Kidney (tissue), 14 donors: ENCODE results near the gene ZSWIM4. TPM values are rescaled to one million over a fixed set of nuclear protein-coding genes. Genes with fewer than 3 reads are reported as not detected.

Source experiments
- DNase-seq, 5 donors: peaks; one replicate each; pipeline ENCODE4 v3.0.0-alpha.2; 2013 to 2020
- FAIRE-seq: peaks from 2 replicates; lab custom pipeline; 2012; peaks lifted over from hg19 to GRCh38; lab: Jason Lieb, UNC
- H3K27ac ChIP-seq, 2 donors: one replicate each; pipeline ENCODE4 v1.7.0; 2013; ENCODE audit warnings: low read depth in 2 of 2, low read length in 2 of 2, inconsistent platforms in 1 of 2
- H3K27me3 ChIP-seq: one replicate; pipeline ENCODE4 v1.7.1; 2013; ENCODE audit warnings: low read length, inconsistent platforms; ENCODE audit not compliant: control insufficient read depth, insufficient read depth
- H3K36me3 ChIP-seq, 3 donors: one replicate each; pipeline versions ENCODE4 v1.7.0 to v1.7.1; 2013; ENCODE audit warnings: low read length in 3 of 3, control low read depth in 1 of 3, inconsistent platforms in 1 of 3; ENCODE audit not compliant: insufficient read depth in 3 of 3, control insufficient read depth in 2 of 3
- H3K4me1 ChIP-seq, 3 donors: one replicate each; pipeline versions ENCODE4 v1.7.0 to v1.7.1; 2013; ENCODE audit warnings: low read length in 3 of 3, inconsistent platforms in 1 of 3, low read depth in 1 of 3; ENCODE audit not compliant: control insufficient read depth in 2 of 3, insufficient read depth in 2 of 3
- H3K4me3 ChIP-seq, 3 donors: one replicate each; pipeline versions ENCODE4 v1.7.0 to v1.8.1; 2013; ENCODE audit warnings: low read length in 3 of 3, control low read depth in 1 of 3, inconsistent platforms in 1 of 3
- H3K9ac ChIP-seq, 3 donors: one replicate each; pipeline versions ENCODE4 v1.7.0 to v1.7.1; 2013; ENCODE audit warnings: low read length in 3 of 3, control low read depth in 1 of 3, inconsistent platforms in 1 of 3
- H3K9me3 ChIP-seq, 3 donors: one replicate each; pipeline versions ENCODE4 v1.7.0 to v1.7.1; 2013; ENCODE audit warnings: low read length in 3 of 3, control low read depth in 1 of 3, inconsistent platforms in 1 of 3; ENCODE audit not compliant: control insufficient read depth in 2 of 3, insufficient read depth in 1 of 3
- CTCF ChIP-seq: IDR thresholded peaks from 3 replicates; pipeline ENCODE4 v1.5.1; 2012; ENCODE audit warnings: mild to moderate bottlenecking, moderate library complexity, borderline replicate concordance; ENCODE audit not compliant: insufficient read depth; ENCODE audit errors: extremely low read depth
- intact Hi-C: fragments of 100-400 bp; cut with DNase I; formaldehyde crosslinking; loops from one replicate; pipeline ENCODE4 v1.11.1; 2022
- polyA plus RNA-seq: library from polyadenylated mRNA; stranded (reverse); fragments of 350-450 nt; fragmentation: Illumina TruSeq; extraction: RNeasy Lipid Tissue Mini Kit (QIAGEN cat#74804); gene quantifications from one replicate; pipeline ENCODE4 v1.2.3, GENCODE V29; 2014; ENCODE audit warnings: low read depth, low replicate concordance; ENCODE audit not compliant: insufficient read depth
- total RNA-seq: library from RNA; stranded (reverse); fragmentation: NEBNext Ultra II Directional; extraction: Animal tissue kit (Norgen Biotek cat#: 25700); gene quantifications from one replicate; pipeline ENCODE4 v1.2.1, GENCODE V29; 2021
- donor health status: control.
- donor health status: control.
- donor health status: control.
- donor health status: control.
- donor health status: control.
- donor health status: DM: yes; HTN: yes; CAD: no.
- donor health status: Normal renal cell carcinoma (clear cell type).

Gene ZSWIM4
- total and polyA plus RNA-seq, 2 donors from 2014 or later, result 1.4 to 13.7 TPM

- peaks cover 0 to 2% (median 2%) of the 10 kb centered on the region in 3 donors for H3K4me1 ChIP-seq
- H3K27ac ChIP-seq, result no peak overlapping the region
- FAIRE-seq (no peak), DNase-seq (no peak)
- intact Hi-C loops, result no loop called here
- H3K27me3 ChIP-seq, result no peaks in the 10 kb centered on the region
- H3K4me3 ChIP-seq, result no peak overlapping the region
- H3K9ac ChIP-seq, result no peak overlapping the region
- H3K9me3 ChIP-seq, result no peaks in the 10 kb centered on the region
- no peaks in the 10 kb centered on the region for H3K36me3 ChIP-seq
- no peak for TF ChIP-seq CTCF
Observed at GRCh38 chr19:13856497-13856896, 61.3 kb downstream of the ZSWIM4 start.

GRCh38 chr19:13859361-13859880, 64.2 kb downstream of the ZSWIM4 start:
- Histone ChIP-seq H3K27me3 (no peaks in the 10 kb centered on the region), H3K9me3 (no peaks in the 10 kb centered on the region), H3K4me3 (no peak overlapping the region), H3K27ac (no peak overlapping the region), H3K36me3 (no peaks in the 10 kb centered on the region), H3K9ac (no peak overlapping the region), H3K4me1 (peaks cover 0 to 7% (median 7%) of the 10 kb centered on the region in 3 donors)
- no peak for TF ChIP-seq CTCF
- intact Hi-C loops, result no loop called here
- DNase-seq, result no peak
- FAIRE-seq, result no peak

GRCh38 chr19:13860679-13861391, 65.6 kb downstream of the ZSWIM4 start:
- peaks cover 0 to 11% (median 7%) of the 10 kb centered on the region in 3 donors for H3K4me1 ChIP-seq
- no peak for TF ChIP-seq CTCF
- intact Hi-C loops, result loop anchor here (10.0 kb wide), 2 partner anchors 86 to 256 kb away; partner anchors contain the start of gene C19orf53
- no peaks in the 10 kb centered on the region for H3K27me3 ChIP-seq
- no peak overlapping the region for H3K4me3 ChIP-seq
- peak overlapping the region in 1 of 2 donors; percentile 9 for H3K27ac ChIP-seq
- no peak for DNase-seq
- no peak overlapping the region for H3K9ac ChIP-seq
- H3K9me3 ChIP-seq, result no peaks in the 10 kb centered on the region
- FAIRE-seq, result no peak
- no peaks in the 10 kb centered on the region for H3K36me3 ChIP-seq
